NCI-H2196 (cell line): ENCODE measurements around the gene PSG4.
"Not testable (repeated sequence)": the region's sequence is repeated elsewhere in the genome, so short reads cannot be mapped to it uniquely, and the experiment has no call there.

Experiments
- DNase-seq: peaks from one replicate; lab custom pipeline; 2025; ENCODE audit not compliant: unreplicated experiment; lab: John Stamatoyannopoulos, UW

PSG4 gene

GRCh38 chr19:43205471-43206105, at the start of gene PSG4:
TSS of gene PSG4 (minus strand) at chr19:43205638. CDS start at chr19:43205536, 102 bp downstream.
- not testable (repeated sequence) for DNase-seq

- not testable (repeated sequence) for DNase-seq
Observed at GRCh38 chr19:43251428-43251827, 46.0 kb upstream of the PSG4 start.

DNA sequence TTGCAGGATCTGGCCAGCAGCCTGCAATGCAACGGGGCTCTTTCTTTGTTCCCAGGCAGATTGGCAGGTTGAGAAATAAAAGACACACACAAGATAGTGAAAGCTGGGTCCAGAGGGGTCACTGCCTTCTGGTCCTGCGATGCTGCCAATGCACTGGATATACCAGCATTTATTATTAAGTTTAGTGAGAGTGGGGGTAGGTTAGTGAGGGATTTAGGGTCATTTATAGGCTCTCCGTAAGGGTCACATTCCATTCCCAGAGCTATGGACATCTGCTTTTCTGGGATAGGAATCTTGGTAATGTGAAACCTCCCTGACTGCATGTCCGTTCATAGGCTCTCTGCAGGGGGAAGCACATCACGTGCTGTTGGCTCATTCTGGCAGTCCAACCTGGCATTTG, 44.9 kb upstream of the PSG4 start:
- DNase-seq = not testable (repeated sequence)

DNA sequence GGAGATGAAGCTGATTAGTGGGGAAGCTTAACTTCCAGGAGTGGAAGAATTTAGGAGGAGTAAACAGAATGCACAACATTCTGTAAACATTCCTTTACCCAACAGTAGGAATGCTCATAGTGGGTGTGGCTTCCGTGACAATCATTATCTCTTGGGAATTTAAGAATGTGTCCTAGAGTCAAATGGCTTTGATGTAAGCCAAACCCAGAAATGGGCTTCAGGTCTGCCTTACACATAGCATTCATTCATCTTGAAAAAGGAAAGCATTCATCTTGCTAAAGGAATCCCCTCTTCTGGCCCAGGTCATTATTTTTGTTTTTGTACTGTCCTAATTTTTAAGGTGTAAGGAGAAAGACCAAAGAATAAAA, 43.2 kb upstream of the PSG4 start:
- DNase-seq = not testable (repeated sequence)

- DNase-seq = not testable (repeated sequence)
Observed at GRCh38 chr19:43247243-43247880, 41.9 kb upstream of the PSG4 start.

DNA sequence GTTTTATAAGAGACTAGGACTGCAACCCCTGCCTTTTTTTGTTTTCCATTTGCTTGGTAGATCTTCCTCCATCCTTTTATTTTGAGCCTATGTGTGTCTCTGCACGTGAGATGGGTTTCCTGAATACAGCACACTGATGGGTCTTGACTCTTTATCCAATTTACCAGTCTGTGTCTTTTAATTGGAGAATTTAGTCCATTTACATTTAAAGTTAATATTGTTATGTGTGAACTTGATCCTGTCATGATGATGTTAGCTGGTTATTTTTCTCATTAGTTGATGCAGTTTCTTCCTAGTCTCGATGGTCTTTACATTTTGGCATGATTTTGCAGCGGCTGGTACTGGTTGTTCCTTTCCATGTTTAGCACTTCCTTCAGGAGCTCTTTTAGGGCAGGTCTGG, 40.4 kb upstream of the PSG4 start:
- DNase-seq = not testable (repeated sequence)

DNA sequence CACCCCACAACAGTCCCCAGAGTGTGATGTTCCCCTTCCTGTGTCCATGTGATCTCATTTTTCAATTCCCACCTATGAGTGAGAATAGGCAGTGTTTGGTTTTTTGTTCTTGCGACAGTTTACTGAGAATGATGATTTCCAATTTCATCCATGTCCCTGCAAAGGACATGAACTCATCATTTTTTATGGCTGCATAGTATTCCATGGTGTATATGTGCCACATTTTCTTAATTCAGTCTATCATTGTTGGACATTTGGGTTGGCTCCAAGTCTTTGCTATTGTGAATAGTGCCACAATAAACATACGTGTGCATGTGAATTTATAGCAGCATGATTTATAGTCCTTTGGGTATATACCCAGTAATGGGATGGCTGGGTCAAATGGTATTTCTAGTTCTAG, 36.8 kb upstream of the PSG4 start:
- DNase-seq = not testable (repeated sequence)

GRCh38 chr19:43238213-43238612, 32.8 kb upstream of the PSG4 start:
- DNase-seq = not testable (repeated sequence)

DNA sequence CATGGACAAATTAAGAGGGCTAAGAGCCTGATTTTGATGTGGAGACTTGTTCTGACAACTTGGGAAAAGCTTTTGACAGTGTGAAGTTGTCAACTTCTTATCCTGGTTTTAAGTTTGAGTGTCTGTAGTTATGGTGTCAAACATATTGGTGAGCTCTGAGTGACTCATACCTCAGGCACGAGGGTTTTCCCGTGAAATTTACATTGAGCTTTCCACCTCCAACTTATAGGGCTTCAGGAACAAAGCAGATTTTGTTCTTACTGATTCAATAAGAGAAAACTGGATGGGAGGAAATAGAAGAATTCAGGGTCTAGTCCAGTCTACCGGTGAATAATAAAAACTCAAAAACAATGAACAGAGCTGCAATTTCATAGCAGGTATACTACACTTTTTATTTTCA, 30.2 kb upstream of the PSG4 start:
- not testable (repeated sequence) for DNase-seq

GRCh38 chr19:43229315-43229714, 23.9 kb upstream of the PSG4 start:
- DNase-seq = no peak

DNA sequence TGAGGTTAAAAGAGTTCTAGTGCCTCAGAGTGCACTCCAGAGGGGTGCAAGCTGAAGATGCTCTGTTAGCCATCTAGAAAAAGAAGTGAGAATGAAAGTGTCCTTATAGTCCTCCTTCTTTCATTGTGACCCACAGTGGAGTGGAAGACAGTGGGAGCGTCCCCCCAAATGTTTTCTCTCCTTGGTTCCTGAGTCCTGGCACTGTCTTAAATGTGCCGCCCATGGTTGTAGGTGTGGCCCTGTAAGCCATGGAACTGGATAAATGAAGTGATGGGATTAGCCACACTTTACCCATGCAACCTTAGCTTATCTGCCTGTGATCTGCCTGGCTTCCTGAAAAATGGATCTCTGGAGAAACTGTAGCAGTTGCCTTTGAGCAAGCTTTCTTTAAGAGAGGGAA, 23.3 kb upstream of the PSG4 start:
- not testable (repeated sequence) for DNase-seq

GRCh38 chr19:43226986-43227385, 21.5 kb upstream of the PSG4 start:
- not testable (repeated sequence) for DNase-seq

DNA sequence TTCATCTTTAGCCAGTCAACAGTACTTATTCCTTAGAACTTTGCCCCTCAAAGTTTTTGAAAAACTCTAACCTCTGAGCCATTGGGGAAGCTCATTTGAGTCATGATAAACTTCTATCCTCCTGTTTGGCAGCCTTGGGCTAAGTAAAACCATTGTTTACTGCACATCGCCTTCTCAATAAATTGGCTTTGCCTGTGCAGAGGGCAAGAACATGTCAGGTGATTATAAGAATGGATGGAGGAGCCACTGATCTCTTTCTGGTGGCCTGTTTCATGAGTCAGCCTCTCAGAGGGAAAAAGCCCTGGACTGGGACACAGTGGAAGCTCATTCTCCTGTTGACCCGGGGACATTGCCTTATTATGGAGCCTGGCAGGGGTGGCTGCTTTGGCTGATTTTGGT, 19.4 kb upstream of the PSG4 start:
- no peak for DNase-seq

GRCh38 chr19:43224201-43224854, 18.9 kb upstream of the PSG4 start:
- DNase-seq = not testable (repeated sequence)

- not testable (repeated sequence) for DNase-seq
Observed at GRCh38 chr19:43221891-43222290, 16.5 kb upstream of the PSG4 start.

DNA sequence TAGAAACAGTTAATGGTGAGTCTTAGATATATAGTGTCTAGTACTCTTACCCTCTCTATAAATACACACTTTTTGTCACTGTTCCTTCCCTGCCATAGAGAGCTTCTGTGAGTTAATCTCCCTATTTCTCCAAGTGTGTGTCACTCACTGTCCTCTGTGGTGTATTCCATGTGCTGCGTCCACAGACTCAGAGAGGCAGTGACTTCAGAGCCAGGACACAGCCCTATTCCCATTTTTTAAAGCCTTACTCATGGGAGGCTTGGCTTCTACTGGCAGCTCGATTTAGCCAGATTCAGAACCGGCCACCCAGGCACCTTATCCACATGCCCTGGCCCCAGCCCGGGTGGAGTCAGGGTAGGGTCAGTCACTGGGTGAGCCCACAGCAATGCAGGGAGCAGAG, 13.7 kb upstream of the PSG4 start:
- not testable (repeated sequence) for DNase-seq

GRCh38 chr19:43215881-43216280, 10.4 kb upstream of the PSG4 start:
- DNase-seq = not testable (repeated sequence)

GRCh38 chr19:43207991-43208390, 2.6 kb upstream of the PSG4 start:
- no peak for DNase-seq

DNA sequence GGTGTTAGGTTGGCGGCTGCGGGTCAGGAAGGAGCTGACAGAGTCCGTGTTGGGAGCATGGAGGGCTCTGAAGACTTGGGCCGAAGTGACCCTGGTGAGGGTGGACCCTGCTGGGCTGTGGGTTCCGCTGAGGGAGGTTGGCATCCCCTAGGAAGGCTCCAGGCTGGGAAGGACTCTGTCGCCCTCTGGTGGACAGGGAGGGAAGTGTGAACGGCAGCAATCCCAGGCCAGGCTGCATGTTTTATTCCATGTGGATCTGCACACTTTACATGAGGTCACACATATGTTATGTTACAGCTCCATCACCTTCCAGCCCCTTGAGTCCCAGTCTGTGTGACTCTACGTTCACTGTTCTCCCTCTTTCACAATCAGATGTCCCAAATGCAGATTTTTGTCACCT, 1.7 kb upstream of the PSG4 start:
- DNase-seq = peak; percentile 9

- DNase-seq = not testable (repeated sequence)
Observed at GRCh38 chr19:43203611-43204010, 1.8 kb downstream of the PSG4 start.

DNA sequence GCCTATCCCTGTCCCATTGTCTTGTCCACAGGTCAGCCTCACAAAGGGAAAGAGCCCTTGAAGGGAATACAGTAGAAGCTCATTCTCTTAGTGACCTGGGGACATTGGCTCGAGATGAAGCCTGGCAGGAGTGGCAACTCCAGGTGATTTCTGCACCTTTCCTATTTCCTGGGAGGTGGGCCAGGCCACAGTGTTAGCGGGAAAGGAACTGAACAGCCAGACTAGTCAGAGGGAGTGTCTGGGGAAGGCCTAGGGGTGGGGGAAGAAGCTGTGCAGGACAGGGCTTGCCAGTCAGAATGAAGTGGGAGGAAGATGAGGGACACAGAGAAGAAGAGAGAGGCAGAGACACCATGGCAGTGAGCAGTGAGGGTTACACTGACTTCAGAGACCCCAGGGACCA, 3.5 kb downstream of the PSG4 start:
- DNase-seq = not testable (repeated sequence)

GRCh38 chr19:43201337-43201801, 4.1 kb downstream of the PSG4 start:
- DNase-seq = not testable (repeated sequence)
